ENCODE results near the gene SLC12A2. TPM values are rescaled to one million over a fixed set of nuclear protein-coding genes. Genes with fewer than 3 reads are reported as not detected.

Gene SLC12A2
- total and polyA plus RNA-seq, 11 donors, result 2.8 to 24.1 (median 14.8) TPM

DNA sequence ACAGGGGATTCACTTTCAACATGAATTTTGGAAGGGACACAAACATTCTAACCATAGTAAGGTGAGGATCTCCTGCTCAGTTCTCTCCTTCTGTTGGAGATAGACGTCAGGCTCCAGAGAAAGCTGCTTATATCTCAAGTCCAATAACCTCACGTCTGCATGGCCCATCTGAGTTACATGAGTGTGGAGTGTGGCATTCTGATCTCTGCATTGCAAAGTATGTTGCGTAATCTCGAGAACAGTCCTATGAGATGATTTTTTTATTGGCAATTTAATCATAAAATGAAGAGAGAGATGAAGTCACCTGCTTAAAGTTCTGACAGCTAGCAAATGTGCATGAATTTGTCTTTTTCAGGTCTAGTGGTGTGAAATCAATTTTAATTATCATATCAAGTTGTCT, 118.8 kb downstream of the SLC12A2 start:
- Histone ChIP-seq H3K36me3 (no peaks in the 10 kb centered on the region), H3K27ac (no peak overlapping the region), H3K9me3 (no peaks in the 10 kb centered on the region), H3K4me3 (no peak overlapping the region), H3K27me3 (no peaks in the 10 kb centered on the region), H3K4me1 (peaks cover 0 to 10% (median 5%) of the 10 kb centered on the region in 12 donors)
- ATAC-seq (no peak), DNase-seq (no peak)
- WGBS, 4 donors, result 67 to 72% (median 69%) methylated on average over 4 of the region's 4 CpGs
- TF ChIP-seq, protein P1, sequence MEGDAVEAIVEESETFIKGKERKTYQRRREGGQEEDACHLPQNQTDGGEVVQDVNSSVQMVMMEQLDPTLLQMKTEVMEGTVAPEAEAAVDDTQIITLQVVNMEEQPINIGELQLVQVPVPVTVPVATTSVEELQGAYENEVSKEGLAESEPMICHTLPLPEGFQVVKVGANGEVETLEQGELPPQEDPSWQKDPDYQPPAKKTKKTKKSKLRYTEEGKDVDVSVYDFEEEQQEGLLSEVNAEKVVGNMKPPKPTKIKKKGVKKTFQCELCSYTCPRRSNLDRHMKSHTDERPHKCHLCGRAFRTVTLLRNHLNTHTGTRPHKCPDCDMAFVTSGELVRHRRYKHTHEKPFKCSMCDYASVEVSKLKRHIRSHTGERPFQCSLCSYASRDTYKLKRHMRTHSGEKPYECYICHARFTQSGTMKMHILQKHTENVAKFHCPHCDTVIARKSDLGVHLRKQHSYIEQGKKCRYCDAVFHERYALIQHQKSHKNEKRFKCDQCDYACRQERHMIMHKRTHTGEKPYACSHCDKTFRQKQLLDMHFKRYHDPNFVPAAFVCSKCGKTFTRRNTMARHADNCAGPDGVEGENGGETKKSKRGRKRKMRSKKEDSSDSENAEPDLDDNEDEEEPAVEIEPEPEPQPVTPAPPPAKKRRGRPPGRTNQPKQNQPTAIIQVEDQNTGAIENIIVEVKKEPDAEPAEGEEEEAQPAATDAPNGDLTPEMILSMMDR (IDR thresholded peaks at IDR 0.05), result no peak
- TF ChIP-seq POLR2A (IDR thresholded peaks at IDR 0.05), result no peak
- intact Hi-C loops (cut with DNase I), result loop anchor here in 9 of 10 donors (2.0 to 5.0 kb wide), 7 partner anchors 325 to 640 kb away; no protein-coding TSS in a partner anchor

- no peaks in the 10 kb centered on the region for H3K27me3 ChIP-seq
- TF ChIP-seq, protein P1 (IDR thresholded peaks at IDR 0.05), result no peak
- TF ChIP-seq POLR2A (IDR thresholded peaks at IDR 0.05), result no peak
- H3K27ac ChIP-seq, result no peak overlapping the region
- no peaks in the 10 kb centered on the region for H3K36me3 ChIP-seq
- H3K9me3 ChIP-seq, result no peaks in the 10 kb centered on the region
- DNase-seq (no peak), ATAC-seq (peak in 3 of 4 donors; percentile 34 to 68 (median 44))
- no peak overlapping the region for H3K4me3 ChIP-seq
- no peaks in the 10 kb centered on the region for H3K4me1 ChIP-seq
- intact Hi-C loops (cut with DNase I), result no loop called here
These were observed 124.9 kb downstream of the SLC12A2 start for GRCh38 chr5:128208436-128208835.

DNA sequence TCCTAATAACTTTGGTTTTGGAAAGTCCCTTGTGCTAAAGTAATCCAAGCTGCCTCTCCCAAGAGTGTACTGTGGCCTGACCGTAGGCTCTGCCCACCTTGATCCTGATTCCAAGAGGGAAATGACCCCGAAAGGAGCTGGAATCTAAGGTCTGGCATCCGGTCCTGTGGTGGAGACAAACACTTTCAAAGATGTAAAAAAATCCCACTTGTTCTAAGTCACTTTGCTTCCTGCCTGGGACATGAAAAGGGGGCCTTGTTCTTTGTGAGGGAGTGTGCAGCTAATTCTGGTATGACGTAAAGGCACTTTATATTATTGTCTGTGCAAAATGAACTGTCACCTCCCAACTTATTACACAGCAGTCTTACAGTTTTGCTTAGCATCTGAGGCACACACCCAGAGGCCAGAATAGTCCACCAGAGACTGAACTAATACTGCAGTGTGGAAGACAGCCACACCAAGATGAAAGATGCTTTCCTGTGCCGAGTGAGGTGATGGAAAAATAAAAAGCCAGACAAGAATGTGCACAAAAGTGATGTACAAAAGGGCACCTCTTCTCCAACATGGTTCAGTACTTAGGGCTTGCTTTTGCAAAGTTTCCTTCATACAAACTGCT, 128.7 kb downstream of the SLC12A2 start:
- ATAC-seq, result no peak
- Histone ChIP-seq H3K4me1 (peaks cover 0 to 7% (median under 1%) of the 10 kb centered on the region in 12 donors), H3K27me3 (no peaks in the 10 kb centered on the region), H3K9me3 (no peaks in the 10 kb centered on the region), H3K36me3 (no peaks in the 10 kb centered on the region), H3K27ac (no peak overlapping the region), H3K4me3 (no peak overlapping the region)
- DNase-seq, result no peak
- no peak for TF ChIP-seq POLR2A (IDR thresholded peaks at IDR 0.05)
- TF ChIP-seq, protein P1 (IDR thresholded peaks at IDR 0.05), result no peak
- WGBS, 4 donors, result 53 to 71% (median 58%) methylated on average over 5 of the region's 5 CpGs
- intact Hi-C loops (cut with DNase I), result loop anchor here in 9 of 10 donors (2.0 to 10.0 kb wide), 10 partner anchors 53 to 1560 kb away; no protein-coding TSS in a partner anchor

DNA sequence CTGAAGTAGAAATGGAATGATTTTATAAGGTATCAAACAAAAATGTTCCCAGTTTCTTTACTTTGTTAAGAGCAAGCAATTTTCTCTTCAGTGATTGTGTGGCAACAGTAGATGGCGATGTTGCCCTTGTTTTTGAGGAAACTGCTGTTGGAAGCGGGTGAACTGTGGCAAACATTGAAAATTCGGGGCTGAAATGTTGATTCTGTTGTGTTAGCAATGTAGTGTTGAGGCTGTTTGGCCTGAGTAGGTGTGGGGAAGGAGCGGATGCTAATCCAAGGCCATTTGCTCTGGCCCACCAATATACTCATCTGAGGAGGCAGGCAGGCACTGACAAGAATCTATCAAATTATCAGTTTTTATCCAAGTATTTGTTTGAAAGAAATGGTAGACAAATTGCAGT, 129.8 kb downstream of the SLC12A2 start:
- intact Hi-C loops (cut with DNase I), result loop anchor here (1.0 to 10.0 kb wide), 11 partner anchors 51 to 1559 kb away; no protein-coding TSS in a partner anchor
- no peaks in the 10 kb centered on the region for H3K27me3 ChIP-seq
- H3K27ac ChIP-seq, result no peak overlapping the region
- DNase-seq, result peak in 4 of 5 donors; percentile 27 to 47 (median 36)
- peaks cover 0 to 11% (median 3%) of the 10 kb centered on the region in 12 donors for H3K4me1 ChIP-seq
- H3K36me3 ChIP-seq, result no peaks in the 10 kb centered on the region
- TF ChIP-seq, protein P1 (IDR thresholded peaks at IDR 0.05), result peak; percentile 59 to 88 (median 77)
- no peak for TF ChIP-seq POLR2A (IDR thresholded peaks at IDR 0.05)
- WGBS, 4 donors, result 6 to 10% (median 7%) methylated on average over 4 of the region's 4 CpGs
- no peak overlapping the region for H3K4me3 ChIP-seq
- no peaks in the 10 kb centered on the region for H3K9me3 ChIP-seq
- ATAC-seq, result peak in 2 of 4 donors; percentile 4 to 41
